ENCODE data around the gene TEC.

DNA sequence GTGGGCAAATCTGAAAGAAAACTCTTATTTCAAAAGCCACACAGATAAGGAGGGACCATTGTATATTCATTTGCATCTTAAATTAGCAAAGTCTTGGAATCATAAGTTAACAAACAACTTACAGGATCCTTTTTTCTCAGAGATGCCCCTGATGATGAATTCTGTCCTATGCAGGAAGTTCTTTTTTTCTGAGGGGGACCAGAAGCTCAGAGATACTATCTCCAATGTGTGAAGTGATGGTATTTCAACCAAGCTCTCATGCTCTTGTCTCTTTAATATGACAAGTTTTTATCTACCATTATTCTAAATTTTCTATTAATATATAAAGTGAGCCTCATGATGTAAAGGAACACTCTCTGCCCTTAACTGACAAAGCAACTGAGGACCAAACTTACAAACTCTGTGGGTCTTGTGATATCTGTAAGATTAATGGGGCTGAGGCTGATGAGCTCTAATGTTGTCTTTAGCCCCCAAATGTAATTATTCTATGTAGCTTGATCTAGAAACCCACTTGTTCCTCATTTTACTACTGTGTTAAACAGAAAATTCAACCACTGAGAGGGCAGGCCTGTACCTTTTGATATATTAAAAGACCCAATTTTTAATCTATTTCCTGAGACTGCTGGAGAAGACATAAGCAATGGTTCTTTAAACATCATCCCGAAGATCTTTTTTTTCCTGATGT is 27.0 kb downstream of the TEC start:
- no peak for TF ChIP-seq FOXM1 (IDR thresholded peaks at IDR 0.05; ENCODE audit: low read depth)
- no peak for TF ChIP-seq POLR2AphosphoS5 (IDR thresholded peaks at IDR 0.05; ENCODE audit: low read depth, low read length)
- TF ChIP-seq, protein P1, sequence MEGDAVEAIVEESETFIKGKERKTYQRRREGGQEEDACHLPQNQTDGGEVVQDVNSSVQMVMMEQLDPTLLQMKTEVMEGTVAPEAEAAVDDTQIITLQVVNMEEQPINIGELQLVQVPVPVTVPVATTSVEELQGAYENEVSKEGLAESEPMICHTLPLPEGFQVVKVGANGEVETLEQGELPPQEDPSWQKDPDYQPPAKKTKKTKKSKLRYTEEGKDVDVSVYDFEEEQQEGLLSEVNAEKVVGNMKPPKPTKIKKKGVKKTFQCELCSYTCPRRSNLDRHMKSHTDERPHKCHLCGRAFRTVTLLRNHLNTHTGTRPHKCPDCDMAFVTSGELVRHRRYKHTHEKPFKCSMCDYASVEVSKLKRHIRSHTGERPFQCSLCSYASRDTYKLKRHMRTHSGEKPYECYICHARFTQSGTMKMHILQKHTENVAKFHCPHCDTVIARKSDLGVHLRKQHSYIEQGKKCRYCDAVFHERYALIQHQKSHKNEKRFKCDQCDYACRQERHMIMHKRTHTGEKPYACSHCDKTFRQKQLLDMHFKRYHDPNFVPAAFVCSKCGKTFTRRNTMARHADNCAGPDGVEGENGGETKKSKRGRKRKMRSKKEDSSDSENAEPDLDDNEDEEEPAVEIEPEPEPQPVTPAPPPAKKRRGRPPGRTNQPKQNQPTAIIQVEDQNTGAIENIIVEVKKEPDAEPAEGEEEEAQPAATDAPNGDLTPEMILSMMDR (IDR thresholded peaks at IDR 0.05): no peak
- no peak for TF ChIP-seq USF1 (IDR thresholded peaks at IDR 0.05; ENCODE audit: borderline replicate concordance, low read depth)
- no peak for TF ChIP-seq GATA2 (CRISPR knock-in tag; IDR thresholded peaks at IDR 0.05)
- no peak for TF ChIP-seq TAF1 (IDR thresholded peaks at IDR 0.05; ENCODE audit: borderline replicate concordance, low read depth, low read length)
- TF ChIP-seq ZBTB33 (IDR thresholded peaks at IDR 0.05; ENCODE audit: borderline replicate concordance, low read depth): no peak
- TF ChIP-seq EP300 (IDR thresholded peaks at IDR 0.05; ENCODE audit: borderline replicate concordance in 1 of 2, low read depth in 1 of 2, low read length in 1 of 2): no peak

Measured in SK-N-SH (cell line).